ENCODE measurements around the gene B9D1. TPM values are rescaled to one million over a fixed set of nuclear protein-coding genes. Genes with fewer than 3 reads are reported as not detected.

B9D1 gene
- total RNA-seq, 2 donors from 2014 or later: 37.7 to 42.8 TPM

DNA sequence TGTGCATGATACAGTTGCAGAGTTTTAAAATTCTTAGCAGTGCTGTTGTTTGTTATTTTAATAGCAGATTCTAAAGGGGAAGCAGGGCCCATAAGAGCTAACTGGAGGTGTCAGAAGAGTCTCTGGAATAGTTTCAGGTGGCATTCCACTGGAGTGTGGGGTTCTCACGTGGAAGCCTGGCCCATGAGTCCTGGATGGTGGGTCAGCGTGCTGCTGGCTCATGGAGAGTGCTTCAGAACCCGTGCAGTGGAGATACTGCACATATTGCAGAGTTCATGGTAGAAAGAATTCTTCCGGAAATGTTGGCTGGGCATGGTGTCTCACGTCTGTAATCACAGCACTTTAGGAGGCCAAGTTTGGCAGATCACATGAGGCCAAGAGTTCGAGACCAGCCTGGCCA, 43.9 kb downstream of the B9D1 start:
- Histone ChIP-seq H3K4me1 (ENCODE audit: control insufficient read depth, insufficient read depth, low read length) (no peaks in the 10 kb centered on the region), H3K36me3 (ENCODE audit: control insufficient read depth, insufficient read depth, low read length) (peaks cover 39% of the 10 kb centered on the region), H3K4me3 (ENCODE audit: low read length) (no peak overlapping the region), H3K27ac (ENCODE audit: low read depth, low read length) (no peak overlapping the region), H3K9ac (ENCODE audit: extremely low read depth, low read length, poor library complexity, severe bottlenecking) (no peak overlapping the region), H3K27me3 (ENCODE audit: control insufficient read depth, insufficient read depth, low read length, poor library complexity, severe bottlenecking) (no peaks in the 10 kb centered on the region), H3K9me3 (ENCODE audit: control insufficient read depth, low read length) (no peaks in the 10 kb centered on the region)
- peaks cover 26% of the 10 kb centered on the region for H3K4me1 Mint-ChIP-seq
- H3K27ac Mint-ChIP-seq: no peak overlapping the region
- no peaks in the 10 kb centered on the region for H3K9me3 Mint-ChIP-seq
- TF ChIP-seq, protein P1, sequence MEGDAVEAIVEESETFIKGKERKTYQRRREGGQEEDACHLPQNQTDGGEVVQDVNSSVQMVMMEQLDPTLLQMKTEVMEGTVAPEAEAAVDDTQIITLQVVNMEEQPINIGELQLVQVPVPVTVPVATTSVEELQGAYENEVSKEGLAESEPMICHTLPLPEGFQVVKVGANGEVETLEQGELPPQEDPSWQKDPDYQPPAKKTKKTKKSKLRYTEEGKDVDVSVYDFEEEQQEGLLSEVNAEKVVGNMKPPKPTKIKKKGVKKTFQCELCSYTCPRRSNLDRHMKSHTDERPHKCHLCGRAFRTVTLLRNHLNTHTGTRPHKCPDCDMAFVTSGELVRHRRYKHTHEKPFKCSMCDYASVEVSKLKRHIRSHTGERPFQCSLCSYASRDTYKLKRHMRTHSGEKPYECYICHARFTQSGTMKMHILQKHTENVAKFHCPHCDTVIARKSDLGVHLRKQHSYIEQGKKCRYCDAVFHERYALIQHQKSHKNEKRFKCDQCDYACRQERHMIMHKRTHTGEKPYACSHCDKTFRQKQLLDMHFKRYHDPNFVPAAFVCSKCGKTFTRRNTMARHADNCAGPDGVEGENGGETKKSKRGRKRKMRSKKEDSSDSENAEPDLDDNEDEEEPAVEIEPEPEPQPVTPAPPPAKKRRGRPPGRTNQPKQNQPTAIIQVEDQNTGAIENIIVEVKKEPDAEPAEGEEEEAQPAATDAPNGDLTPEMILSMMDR (conservative IDR thresholded peaks at IDR 0.05): no peak
- 94 to 100% methylated on average over 5 to 6 of the region's 6 CpGs for WGBS, 2 experiments (ENCODE audit: insufficient coverage in 1 of 2, insufficient read length in 1 of 2)
- DNase-seq: peak; percentile 35
- H3K36me3 Mint-ChIP-seq (ENCODE audit: low read depth): peaks cover 33% of the 10 kb centered on the region
- H3K27me3 Mint-ChIP-seq (ENCODE audit: insufficient read depth): no peaks in the 10 kb centered on the region
- no peak overlapping the region for H3K4me3 Mint-ChIP-seq

DNA sequence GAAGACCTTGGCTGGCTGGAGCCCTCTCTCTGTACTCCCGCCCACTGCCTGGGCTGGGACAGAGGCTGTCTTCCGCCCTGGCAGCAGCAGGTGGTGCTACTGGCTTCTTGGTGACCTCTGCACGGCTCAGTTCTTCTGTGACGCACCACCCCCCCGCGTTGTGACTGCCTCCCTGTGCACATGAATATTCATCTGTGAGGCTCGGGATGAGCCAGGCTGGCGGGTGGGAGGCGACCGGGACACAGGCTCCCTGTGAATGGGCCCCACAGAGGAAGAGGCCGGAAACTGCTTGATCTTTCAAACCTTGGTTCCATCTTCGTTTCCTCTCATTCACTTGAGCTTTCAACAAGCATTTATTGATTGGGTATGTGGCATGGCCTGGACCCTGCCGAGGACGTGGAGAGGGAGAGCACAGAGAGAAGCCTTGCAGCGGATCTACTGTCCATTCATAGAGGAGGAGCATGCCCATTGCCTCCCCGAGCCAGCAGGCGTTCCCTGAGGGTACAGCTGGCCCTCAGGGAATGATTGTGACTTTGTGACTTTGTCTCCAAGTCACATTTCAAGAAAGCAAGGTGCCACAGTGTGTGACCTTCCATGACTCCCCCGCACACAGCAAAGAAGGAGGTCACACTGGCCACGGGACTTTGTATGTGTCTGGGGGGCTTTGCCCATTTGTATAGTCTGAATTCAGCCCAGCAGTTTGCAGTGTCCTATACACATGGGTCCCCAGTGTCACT, 45.0 kb downstream of the B9D1 start:
- Mint-ChIP-seq H3K9me3 (no peaks in the 10 kb centered on the region), H3K4me1 (peaks cover 26% of the 10 kb centered on the region), H3K36me3 (ENCODE audit: low read depth) (peaks cover 36% of the 10 kb centered on the region), H3K4me3 (no peak overlapping the region), H3K27ac (peak overlapping the region; percentile 73), H3K27me3 (ENCODE audit: insufficient read depth) (no peaks in the 10 kb centered on the region)
- peak; percentile 99 for DNase-seq
- no peak overlapping the region for H3K4me3 ChIP-seq (ENCODE audit: low read length)
- no peak overlapping the region for H3K9ac ChIP-seq (ENCODE audit: extremely low read depth, low read length, poor library complexity, severe bottlenecking)
- H3K27me3 ChIP-seq (ENCODE audit: control insufficient read depth, insufficient read depth, low read length, poor library complexity, severe bottlenecking): no peaks in the 10 kb centered on the region
- H3K4me1 ChIP-seq (ENCODE audit: control insufficient read depth, insufficient read depth, low read length): no peaks in the 10 kb centered on the region
- WGBS, 2 experiments (ENCODE audit: insufficient coverage in 1 of 2, insufficient read length in 1 of 2): 61 to 72% methylated on average over 7 to 19 of the region's 19 CpGs
- TF ChIP-seq, protein P1 (conservative IDR thresholded peaks at IDR 0.05): peak; percentile 60
- no peaks in the 10 kb centered on the region for H3K9me3 ChIP-seq (ENCODE audit: control insufficient read depth, low read length)
- H3K36me3 ChIP-seq (ENCODE audit: control insufficient read depth, insufficient read depth, low read length): peaks cover 35% of the 10 kb centered on the region
- H3K27ac ChIP-seq (ENCODE audit: low read depth, low read length): peak overlapping the region; percentile 90

DNA sequence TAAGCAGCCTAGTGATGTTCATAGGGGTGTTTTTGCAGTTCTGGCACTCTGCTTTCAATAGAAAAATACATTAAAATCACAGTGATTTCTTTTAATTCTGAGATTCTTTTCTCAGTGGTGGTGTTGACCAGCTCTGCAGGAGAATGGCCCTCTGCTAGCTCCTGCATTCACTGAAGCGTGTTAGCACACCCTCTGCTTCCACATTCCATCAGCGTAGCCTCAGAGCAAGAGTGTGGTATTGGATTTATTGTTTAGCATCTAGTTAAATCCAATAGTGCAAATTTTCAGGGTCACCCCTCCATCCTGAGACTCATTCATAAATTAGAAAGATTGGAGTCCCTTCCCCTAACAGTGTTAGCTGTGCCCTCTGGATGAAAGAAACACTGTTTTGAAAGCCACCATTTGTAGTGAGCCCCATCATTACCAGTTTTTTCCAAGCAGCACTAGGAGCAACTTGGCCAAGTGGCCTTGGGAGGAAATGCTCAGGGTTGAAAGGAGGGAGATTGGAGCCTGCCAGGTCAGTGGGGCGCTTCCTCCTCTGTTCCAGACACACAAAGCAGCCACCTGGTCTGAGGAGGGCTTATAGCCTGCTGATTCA, 45.7 kb downstream of the B9D1 start:
- Histone ChIP-seq H3K4me3 (ENCODE audit: low read length) (no peak overlapping the region), H3K27me3 (ENCODE audit: control insufficient read depth, insufficient read depth, low read length, poor library complexity, severe bottlenecking) (no peaks in the 10 kb centered on the region), H3K27ac (ENCODE audit: low read depth, low read length) (peak overlapping the region; percentile 90), H3K9me3 (ENCODE audit: control insufficient read depth, low read length) (no peaks in the 10 kb centered on the region), H3K9ac (ENCODE audit: extremely low read depth, low read length, poor library complexity, severe bottlenecking) (no peak overlapping the region), H3K36me3 (ENCODE audit: control insufficient read depth, insufficient read depth, low read length) (peaks cover 33% of the 10 kb centered on the region), H3K4me1 (ENCODE audit: control insufficient read depth, insufficient read depth, low read length) (no peaks in the 10 kb centered on the region)
- TF ChIP-seq, protein P1 (conservative IDR thresholded peaks at IDR 0.05): no peak
- no peak for DNase-seq
- H3K27me3 Mint-ChIP-seq (ENCODE audit: insufficient read depth): no peaks in the 10 kb centered on the region
- H3K4me1 Mint-ChIP-seq: peaks cover 26% of the 10 kb centered on the region
- 67% methylated on average over 2 of the region's 3 CpGs; no CpG with 5 or more reads in 1 of the 2 experiments for WGBS, 2 experiments (ENCODE audit: insufficient coverage in 1 of 2, insufficient read length in 1 of 2)
- no peak overlapping the region for H3K4me3 Mint-ChIP-seq
- H3K9me3 Mint-ChIP-seq: no peaks in the 10 kb centered on the region
- peaks cover 38% of the 10 kb centered on the region for H3K36me3 Mint-ChIP-seq (ENCODE audit: low read depth)
- H3K27ac Mint-ChIP-seq: peak overlapping the region; percentile 85
